Fibroblast of mammary gland (primary cell): ENCODE data around the gene SNCG.

Source experiments
- DNase-seq: peaks from one replicate; pipeline ENCODE4 v3.0.0-alpha.2; 2010; ENCODE audit warnings: low read depth
- H3K4me3 ChIP-seq: 2 replicates; pipeline ENCODE4 v1.5.1; 2011; ENCODE audit warnings: low read depth, mild to moderate bottlenecking, low read length, moderate library complexity; ENCODE audit not compliant: control insufficient read depth
- CTCF ChIP-seq: conservative IDR thresholded peaks from 2 replicates; pipeline ENCODE4 v1.5.1; 2011; ENCODE audit warnings: low read depth, low read length, inconsistent platforms; ENCODE audit not compliant: control insufficient read depth, insufficient read depth

The SNCG gene

GRCh38 chr10:86961481-86962091, 3.2 kb downstream of the SNCG start:
- DNase-seq = peak; percentile 35
- no peak overlapping the region for H3K4me3 ChIP-seq
- TF ChIP-seq CTCF = no peak

GRCh38 chr10:86962136-86962980, 4.0 kb downstream of the SNCG start:
- TF ChIP-seq CTCF = no peak
- no peak for DNase-seq
- no peak overlapping the region for H3K4me3 ChIP-seq

- no peak for DNase-seq
- H3K4me3 ChIP-seq = no peak overlapping the region
- TF ChIP-seq CTCF = no peak
Measured at GRCh38 chr10:86962981-86963310, 4.5 kb downstream of the SNCG start.

- no peak overlapping the region for H3K4me3 ChIP-seq
- no peak for TF ChIP-seq CTCF
Measured at GRCh38 chr10:86963341-86963919, 5.0 kb downstream of the SNCG start.

GRCh38 chr10:86964061-86964846, 5.9 kb downstream of the SNCG start:
- DNase-seq = no peak
- no peak for TF ChIP-seq CTCF
- H3K4me3 ChIP-seq = no peak overlapping the region

More at GRCh38 chr10:86963341-86963919, 5.0 kb downstream of the SNCG start:
- DNase-seq = no peak

GRCh38 chr10:86964847-86965190, 6.4 kb downstream of the SNCG start:
- no peak for TF ChIP-seq CTCF
- no peak overlapping the region for H3K4me3 ChIP-seq
- DNase-seq = no peak
